HG02798 (cell line): ENCODE measurements around the gene CALML6.
"Not testable (repeated sequence)": the region's sequence is repeated elsewhere in the genome, so short reads cannot be mapped to it uniquely, and the experiment has no call there.

Source experiments
- ATAC-seq: cut with Tn5 transposase; IDR thresholded peaks from one replicate; pipeline ENCODE4 v1.9.1; 2021; ENCODE audit warnings: mild to moderate bottlenecking; ENCODE audit not compliant: unreplicated experiment, poor library complexity

Gene CALML6

DNA sequence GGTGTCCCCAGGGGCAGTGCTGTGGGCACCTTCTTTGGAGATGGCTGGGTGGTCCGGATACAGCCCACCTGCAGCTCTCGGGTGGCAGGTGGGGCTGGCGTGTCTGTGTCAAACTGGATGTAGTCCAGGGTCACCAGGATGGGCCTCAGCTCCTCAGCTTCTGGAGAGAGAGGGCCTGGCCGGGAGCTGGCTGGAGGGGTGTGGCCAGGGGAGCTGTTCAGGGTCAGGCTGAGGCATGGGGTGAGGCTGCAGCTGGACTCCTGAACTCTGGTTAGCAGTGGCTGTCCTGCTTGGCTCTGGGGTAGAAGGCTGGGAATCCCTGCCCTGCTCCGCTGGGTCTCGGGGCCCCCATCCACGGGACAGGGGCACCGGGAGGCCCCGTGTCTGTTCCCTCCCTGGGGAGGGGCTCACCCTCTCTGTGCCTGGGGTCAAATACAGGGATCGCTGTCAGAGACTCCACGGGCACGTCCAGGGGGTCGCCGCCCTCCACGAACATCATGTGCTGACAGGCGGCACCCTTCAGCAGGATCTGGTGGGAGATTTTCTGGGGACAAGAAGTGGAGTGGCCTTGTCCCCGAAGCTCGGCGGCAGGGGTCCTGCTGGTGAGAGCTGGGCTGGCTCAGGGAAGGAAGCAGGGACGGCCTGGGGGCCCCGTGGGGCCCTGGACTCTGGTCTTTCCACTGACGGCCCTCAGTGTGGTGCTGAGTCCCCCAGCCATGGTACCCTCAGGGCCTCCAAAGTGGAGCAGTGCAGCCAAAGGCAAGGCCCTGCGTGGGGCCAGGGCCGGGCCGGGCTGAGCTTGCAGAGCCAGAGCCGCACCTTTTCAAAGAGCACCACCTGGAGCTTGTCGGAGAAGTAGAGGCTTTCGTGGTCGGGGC is 8.1 kb downstream of the CALML6 start:
- ATAC-seq = no peak

DNA sequence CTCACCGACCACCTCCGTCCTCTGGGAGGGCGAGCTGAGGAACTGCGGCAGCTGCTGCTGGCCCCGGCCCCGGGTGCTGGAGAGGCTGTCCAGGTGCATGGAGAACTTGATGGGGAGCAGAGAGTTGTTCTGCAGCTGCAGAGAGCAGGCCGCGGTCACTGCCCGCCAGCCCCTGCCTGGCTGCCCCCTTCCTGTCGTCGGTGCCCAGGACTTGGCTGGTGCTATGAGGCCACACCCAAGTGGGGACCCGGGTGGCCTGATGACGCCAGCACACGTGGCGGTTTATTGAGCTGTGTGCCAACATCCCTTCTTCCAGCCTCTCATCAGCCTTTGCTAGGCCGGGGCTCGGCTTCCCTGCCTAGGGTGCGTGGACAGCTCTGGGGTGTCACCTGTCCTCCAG is 9.3 kb downstream of the CALML6 start:
- no peak for ATAC-seq

- ATAC-seq = no peak
Measured at GRCh38 chr1:1924849-1925248, 9.8 kb downstream of the CALML6 start.

DNA sequence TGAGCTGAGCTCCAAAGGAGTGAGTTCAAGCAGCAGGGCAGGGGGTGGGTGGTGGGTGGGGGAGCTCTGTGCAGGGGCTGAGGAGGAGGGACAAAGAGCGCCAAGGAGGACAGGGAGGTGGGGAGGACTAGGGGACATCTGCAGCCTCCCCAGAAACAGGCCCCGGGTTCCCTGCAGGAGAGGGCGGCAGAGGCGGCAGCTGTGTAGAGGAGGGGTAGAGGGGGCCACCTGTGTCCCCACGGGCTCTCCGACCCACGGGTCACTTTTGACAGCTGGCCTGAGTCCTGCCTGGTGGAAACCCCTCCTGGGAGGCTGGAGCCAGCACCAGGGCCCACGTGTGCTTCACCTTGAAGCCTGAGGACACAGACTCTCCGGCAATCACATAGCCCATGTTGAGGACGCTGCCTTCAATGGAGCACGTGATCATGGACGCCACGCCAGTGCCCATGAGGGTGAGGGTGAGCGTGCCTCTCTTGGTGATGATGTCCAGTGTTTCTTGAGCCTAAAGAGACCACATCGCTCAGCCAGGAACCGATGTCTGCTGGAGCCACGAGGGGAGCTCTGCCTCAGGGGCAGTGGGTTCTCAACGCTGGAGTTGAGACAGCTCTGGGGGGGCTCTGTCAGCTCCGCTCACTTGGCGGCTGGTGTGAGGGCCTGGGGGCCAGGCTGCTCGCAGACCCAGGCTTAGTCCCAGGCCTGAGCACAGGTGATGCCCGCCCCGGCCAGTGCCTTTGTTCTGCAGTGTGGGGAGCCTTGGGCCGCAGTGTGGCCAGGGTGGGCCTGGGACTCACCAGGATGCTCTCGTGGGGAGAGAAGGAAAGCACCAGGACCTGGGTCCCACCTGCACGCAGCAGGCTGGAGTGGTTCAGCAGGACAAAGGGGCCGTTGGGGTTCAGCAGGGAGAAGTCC is 10.6 kb downstream of the CALML6 start:
- ATAC-seq = no peak

GRCh38 chr1:1926346-1926811 is 11.3 kb downstream of the CALML6 start:
- no peak for ATAC-seq

GRCh38 chr1:1926886-1927660 is 12.0 kb downstream of the CALML6 start:
- no peak for ATAC-seq

DNA sequence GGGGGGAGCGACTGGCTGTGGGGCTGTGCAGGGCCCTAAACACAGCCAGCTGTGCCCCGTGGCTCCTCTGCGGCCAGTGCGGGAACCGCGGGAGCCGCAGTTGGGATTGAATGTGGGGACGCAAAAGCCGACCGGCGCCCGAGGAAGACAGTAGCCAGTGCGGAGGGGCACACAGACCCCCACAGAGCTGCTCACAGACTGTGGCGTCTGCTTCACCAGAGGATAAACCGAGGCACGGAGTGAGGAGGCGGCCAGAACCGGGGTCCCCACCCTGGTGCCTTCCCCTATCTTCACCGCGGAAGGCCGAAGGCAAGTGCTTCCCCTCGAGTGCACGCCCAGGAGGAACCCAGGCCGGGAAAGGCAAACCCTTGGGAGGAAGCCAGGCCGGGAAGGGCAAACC is 12.7 kb downstream of the CALML6 start:
- ATAC-seq = no peak

DNA sequence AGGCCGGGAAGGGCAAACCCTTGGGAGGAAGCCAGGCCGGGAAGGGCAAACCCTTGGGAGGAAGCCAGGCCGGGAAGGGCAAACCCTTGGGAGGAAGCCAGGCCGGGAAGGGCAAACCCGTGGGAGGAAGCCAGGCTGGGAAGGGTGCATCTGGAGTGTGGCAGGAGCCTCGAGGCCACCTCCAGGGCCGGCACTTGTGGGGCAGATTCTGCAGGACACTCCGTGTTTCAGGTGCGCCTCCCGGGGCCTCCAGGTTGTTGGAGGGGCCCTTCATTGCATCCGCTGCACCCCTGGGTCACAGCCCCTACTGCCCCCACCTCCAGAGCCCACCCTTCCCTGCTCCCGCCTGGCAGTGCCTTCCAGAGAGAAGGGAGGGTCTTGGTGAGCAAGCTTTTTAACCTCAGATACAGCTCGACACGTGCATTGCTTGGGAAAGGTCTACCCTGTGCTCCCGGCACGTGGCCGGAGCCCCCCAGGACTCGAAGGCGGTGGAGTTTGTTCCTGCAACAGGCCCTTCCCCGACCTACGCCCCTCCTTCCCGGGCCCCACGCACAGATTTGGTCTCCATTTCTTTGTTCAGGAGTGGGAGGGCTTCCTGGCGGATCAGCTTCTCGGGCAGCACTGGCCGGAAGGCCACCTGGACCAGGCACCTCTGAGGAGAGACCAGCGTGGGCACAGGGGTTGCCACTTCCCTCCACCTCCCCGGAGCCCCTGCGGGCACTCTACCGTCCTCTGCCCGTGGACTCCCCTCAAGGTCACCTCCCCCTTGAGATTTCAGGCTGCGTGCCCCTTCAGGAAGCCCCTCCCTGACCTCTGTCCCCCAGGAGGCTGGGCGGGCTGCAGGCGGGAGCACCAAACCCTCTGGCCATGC is 13.4 kb downstream of the CALML6 start:
- no peak for ATAC-seq

DNA sequence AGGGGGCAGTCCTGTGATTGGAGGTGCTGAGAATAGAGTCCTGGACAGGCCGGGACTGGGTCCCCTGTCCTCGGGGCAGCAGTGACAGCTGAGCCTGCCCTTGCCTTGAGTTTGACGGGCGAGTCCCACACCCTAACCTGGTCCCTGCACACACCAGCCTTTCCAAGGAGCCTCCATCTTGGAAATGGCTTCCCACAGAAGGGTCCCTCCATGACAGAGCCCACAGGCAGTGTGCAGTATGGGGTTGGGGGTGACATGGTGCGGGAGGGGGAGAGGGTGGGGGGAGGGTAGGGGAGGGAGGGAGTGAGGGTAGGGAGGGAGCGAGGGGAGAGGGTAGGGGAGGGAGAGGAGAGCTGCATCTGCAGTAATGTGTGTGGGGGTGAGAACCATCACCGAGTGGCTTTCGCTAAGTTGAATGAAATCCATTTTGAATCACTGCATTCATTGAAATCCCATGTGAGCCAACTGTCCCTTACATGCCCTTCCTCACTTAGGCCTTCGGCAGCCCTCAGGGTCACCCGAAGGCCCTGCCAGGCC is 14.1 kb downstream of the CALML6 start:
- no peak for ATAC-seq

DNA sequence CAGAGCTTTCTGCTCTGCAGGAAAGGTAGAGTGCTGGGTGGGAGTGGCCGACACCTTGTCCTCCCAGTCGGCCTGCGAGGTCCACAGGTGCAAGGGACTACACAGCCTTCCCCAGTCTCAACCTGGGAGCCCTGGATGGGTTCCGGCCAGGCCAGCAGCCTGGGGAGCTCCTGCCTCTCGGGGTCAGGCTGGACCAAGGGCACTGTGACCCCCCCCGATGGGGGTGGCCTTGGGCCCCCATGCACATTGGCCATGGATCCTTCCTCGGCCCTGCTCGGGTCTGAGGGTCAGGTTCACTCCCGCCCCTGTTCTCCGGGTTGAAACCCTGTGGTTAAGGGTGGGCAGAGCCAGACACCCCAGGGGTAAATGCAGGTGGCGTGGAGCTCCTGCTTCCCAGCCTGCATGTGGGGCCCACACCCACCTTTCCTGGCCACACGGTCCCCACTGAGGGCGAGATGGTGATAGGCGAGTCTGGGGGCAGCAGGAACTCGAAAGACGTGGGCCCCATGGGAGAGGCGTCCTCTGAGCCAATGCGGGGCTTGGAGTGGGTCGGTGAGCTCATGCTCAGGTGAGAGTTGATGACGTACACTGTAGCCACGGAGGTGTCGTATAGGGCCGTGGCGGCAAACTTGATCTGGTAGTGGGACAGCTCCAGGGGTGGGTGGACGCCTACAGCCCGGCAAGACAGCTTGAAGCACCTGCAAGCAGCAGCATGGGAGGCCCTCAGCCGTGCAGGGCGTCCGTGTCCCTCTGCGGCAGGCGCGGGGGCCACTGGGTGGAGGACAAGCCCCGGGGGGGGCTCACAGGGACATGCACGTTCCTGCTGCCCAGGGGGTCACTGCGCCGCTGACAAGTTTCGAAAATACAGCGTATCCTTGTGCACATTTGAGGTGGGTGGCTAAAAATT is 14.8 kb downstream of the CALML6 start:
- no peak for ATAC-seq

DNA sequence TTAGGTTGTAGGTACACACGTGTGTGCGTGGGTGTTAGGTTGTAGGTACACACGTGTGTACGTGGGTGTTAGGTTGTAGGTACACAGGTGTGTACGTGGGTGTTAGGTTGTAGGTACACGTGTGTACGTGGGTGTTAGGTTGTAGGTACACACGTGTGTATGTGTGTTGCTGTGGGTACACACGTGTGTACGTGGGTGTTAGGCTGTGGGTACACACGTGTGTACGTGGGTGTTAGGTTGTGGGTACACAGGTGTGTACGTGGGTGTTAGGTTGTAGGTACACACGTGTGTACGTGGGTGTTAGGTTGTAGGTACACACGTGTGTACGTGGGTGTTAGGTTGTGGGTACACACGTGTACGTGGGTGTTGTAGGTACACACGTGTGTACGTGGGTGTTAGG is 19.8 kb downstream of the CALML6 start:
- ATAC-seq = not testable (repeated sequence)

DNA sequence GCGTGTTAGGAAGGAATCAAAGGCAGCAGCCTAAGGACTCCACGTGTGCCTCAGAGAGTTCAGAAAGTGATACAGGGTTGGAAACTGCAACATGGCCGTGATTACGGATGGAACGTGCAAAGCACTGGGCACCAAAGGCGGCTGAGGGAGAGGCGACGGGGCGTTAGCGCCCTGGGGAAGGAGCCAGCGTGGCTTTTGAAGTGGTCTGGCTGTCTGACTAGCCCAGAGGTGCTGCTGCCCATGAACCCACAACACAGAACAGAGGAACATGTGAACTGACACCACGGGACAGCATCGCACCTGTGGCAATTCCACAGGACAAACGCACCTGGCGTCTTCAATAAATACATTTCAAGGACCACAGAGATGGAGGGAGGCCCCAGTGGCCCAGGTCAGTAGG is 22.0 kb downstream of the CALML6 start:
- ATAC-seq = no peak

DNA sequence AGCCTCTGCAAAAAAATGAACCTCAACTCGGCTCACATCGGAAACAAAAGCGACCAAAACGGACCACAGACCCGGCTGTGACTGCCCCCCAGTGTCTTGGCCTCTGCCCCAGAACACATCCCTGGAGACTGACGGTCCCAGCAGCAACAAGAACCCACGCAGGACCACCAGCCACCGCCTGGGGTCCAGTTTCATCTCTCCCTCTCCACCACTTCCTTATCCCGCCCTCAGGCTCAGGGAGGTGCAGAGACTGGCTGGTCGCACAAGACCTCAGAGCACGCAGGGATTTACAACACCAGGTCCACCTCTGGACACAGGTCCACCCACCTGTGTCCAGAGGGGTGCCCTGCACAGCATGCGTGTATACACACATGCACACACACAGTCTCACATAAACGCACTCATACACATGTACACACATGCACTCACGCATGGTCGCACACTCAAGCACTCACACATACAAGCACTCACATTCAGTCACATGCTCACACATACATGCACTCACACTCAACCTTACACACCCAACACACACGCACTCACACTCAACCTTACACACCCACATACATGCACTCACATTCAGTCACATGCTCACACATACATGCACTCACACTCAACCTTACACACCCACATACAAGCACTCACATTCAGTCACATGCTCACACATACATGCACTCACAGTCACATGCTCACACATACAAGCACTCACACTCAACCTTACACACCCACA is 22.7 kb downstream of the CALML6 start:
- no peak for ATAC-seq

DNA sequence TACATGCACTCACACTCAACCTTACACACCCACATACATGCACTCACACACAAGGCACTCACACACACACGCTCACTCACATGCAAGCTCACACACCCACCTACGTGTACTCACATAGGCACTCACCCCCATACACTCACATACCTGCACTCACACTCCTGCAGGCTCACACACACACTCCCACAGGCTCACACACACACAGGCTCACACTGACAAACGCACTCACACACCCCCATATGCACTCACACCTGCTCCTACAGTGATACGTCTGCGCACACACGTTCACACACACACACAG is 23.2 kb downstream of the CALML6 start:
- no peak for ATAC-seq

DNA sequence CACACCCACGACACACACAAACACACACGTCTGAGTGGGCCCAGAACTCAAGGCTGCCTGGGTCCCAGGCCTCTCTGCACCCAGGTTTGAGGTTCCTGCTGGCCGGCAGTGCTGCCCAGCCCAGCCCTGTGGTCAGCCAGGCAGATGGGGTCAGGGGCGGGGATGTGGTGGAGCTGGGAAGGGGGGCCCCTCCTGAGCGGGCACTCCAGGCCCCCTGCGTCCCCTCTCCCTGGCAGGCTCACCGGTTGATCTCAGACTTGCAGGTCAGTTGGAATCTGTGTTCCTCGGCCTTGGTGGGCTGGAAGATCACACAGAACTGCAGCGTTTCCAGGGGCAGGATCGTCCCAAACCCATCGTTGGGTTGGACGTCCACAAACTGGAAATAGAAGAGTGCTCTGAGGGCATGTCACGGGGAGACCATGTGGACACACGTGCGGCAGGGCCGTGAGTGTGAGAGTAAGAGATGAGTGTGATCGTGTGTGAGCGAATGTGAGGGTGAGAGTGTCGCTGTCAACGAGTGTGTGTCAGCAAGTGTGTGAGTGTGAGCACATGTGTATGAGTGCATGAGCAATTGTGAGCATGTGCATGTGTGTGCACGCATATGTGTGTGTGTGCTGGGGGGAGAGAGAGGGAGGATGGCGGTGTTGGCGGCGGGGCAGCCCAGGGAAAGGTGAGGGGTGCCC is 23.7 kb downstream of the CALML6 start:
- ATAC-seq = no peak

GRCh38 chr1:1939296-1940122 is 24.4 kb downstream of the CALML6 start:
- ATAC-seq = no peak

- ATAC-seq = no peak
Measured at GRCh38 chr1:1940123-1940425, 25.0 kb downstream of the CALML6 start.
